Occipital lobe (tissue), 2 donors: ENCODE results near the gene DISC1. TPM values are rescaled to one million over a fixed set of nuclear protein-coding genes. Genes with fewer than 3 reads are reported as not detected.
"Not testable (repeated sequence)": the region's sequence is repeated elsewhere in the genome, so short reads cannot be mapped to it uniquely, and the experiment has no call there.

Source experiments
- DNase-seq: peaks from one replicate; lab custom pipeline; 2025; lab: John Stamatoyannopoulos, UW
- total RNA-seq: library from RNA; depleted of rRNA; stranded (reverse); fragments of >200 nt; gene quantifications from one replicate; pipeline ENCODE4 v1.2.3, GENCODE V29; 2014

DISC1 gene
- total RNA-seq, 1 donor from 2014 or later, result 6.4 TPM

DNA sequence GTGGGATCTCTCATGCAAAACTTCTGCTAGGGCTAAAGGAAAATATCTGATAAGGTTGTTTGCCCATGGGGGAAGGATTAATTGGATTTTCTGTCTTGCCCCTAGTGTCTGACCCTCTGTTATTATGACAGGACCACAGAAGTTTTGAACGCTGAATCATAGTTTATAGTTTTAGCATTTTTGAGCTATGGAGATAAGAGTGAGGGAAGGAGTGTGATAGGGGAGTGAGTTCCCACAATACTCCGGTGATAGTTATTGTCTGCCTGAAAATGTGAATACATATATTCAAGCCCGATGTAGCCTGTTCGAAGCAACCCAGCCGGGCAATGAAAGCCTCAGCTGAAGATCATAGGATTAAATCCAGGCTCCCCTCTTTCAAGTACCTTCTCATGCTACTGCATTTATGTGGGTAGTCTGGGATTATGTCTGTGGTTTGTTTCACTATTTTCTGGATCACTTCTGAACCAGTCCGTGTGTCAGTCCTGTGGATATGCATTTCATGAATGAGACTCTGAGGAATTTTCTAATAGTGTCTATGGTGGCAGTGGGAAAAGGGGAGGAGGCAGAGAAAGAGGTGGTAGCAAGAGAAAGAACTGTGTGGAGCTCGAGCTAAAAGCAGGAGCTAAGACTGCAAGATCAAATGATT is 258.7 kb downstream of the DISC1 start:
- no peak for DNase-seq

DNA sequence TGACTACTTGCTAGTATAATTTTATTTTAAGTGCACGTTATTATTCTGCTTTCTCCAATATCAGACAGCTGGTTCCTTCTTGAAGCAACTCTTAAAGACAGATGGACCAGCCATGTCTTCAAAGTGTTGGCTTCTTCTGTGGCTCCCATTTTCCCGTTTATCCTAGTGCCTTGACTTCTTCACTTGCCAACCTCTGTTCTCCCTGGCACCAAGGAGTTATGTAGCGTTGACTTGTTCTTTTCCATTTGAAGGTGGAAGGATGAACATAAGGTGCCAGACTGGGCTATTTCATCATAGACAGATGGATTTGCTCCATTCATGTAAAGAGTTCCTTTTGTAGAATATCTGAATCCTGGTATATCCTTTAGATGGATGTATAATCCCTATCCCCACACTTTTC is 260.6 kb downstream of the DISC1 start:
- no peak for DNase-seq

DNA sequence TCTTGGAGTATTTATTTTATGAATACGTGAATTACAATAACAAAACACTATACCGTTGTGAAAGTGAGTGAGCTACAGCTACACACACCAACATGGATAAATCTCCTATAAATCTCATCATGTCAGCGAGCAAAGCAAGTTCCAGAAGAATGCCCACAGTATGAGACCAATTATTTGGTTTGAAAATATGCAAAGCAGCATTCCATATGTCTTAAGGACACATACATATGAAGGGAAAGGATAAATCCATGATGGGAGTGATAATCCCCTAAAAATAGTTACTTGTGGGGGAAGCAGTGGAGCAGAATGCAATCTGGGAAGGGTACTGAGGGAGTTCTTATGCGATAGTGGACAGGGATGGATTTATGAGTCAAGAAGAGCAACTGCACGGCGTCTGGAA is 261.3 kb downstream of the DISC1 start:
- no peak for DNase-seq

DNA sequence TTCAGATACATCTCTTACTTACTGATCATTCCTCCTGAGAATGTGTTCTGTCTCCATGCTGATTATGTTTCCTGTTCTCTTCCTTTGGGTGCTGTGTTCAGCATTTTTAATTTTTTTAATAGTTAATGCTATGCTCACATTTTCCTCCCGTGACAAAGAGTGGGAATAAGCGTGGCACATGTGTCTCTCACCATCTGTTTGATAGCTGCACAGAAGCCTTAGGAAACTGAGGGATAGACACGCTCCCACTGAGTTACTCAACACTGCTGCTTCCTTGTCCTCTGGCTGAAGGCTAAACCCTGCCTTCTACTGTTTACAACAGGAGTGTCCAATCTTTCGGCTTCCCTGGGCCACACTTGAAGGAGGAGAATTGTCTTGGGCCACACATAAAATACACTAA is 264.2 kb downstream of the DISC1 start:
- no peak for DNase-seq

DNA sequence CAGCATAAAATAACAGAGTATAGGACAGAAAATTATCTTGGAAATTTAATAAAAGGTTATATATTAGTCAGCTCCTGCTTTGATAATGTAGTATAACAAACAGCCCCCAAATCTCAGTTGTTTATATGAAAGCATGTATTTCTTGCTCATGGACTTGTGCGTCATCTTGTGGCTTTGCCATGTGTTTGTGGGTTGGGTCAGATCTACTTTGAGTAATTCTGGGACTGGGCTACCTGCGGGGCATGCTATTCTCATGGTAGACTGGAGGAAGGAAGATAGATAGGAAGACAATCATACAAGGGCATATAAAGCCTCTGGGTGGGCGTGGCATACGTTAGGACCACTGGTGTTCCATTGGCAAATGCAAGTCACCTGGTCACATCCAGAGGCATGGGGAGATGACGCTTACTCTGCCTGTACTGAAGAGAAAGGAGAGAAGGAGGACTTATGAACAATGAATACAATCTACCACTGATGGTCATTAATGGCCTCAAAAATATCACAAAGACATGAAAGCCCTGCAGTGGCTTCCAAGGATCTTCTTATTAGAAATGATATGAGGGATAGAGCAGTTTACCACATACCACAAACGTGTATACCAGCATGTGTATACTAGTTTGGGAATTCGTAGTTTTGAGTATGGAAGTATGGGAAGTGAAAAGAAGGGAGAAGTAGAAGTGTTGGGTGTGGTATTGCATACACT is 267.0 kb downstream of the DISC1 start:
- DNase-seq, result no peak

DNA sequence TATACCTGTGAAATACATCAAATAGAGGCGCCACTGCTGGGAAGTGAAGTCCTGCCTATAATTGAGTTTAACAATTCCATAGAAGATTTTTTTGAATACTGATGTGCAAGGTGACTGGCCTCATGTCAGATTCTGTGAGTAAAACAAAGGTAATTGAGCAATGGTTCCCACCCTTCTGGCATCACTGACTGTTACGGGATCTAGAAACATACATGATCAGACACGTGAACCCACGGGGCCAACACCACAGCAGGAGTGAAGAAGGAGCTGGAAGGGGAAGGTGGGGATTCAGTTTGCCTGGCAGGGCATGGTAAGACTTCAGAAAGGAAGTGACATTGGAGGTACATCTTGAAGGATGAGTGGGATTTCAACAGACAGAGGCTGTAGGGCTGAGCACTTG is 270.2 kb downstream of the DISC1 start:
- no peak for DNase-seq

DNA sequence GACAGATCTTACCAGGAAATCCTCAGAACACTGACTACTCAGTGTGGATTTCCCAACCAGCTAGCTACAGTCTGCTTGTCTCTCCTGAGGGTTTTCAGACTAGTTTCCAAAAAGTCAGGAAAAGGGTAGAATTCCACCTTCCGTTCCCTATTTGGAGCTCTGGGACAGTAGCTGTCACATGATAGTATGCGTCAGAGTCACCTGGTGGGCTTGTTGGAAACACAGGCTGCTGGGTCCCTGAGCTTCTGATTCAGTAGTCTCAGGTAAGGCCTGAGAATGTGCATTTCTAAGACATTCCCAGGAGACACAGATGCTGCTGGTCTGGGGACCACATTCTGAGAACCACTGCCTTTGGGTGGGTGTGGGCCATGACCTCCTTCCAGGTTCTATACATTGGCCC is 272.5 kb downstream of the DISC1 start:
- DNase-seq, result no peak

DNA sequence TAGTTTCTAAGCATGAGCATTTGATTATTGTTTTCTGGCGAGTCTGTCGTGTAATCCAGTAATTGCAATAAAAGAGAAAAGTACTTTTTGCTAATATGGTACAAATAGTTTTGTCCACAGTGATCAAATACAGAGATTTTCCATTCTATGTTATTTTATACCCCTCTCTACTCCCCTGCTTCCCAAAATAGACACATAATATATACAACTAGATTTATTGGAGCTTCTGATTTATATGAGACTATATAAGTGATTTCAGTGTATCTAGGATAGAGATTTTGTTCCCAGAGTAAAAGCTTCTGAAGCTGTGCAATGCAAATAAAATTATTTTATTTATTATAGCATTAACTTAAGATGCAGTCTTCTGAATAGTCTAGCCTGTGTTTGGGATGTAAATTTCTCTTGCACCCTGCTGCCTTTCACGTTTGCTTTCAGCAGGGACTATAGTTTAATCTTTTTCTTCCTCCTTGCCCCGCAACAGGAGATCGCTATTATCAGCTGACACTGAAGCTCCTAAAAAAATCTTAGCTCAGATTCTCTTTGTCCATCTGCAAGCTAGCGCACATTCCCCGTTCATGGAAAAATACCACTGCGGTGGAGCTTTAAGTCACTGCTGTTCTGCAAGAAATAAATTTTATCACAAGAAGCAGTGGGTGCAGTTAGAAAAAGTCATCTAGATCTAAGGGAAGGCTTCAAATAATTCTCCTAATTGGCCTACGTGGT is 273.3 kb downstream of the DISC1 start:
- DNase-seq, result no peak

DNA sequence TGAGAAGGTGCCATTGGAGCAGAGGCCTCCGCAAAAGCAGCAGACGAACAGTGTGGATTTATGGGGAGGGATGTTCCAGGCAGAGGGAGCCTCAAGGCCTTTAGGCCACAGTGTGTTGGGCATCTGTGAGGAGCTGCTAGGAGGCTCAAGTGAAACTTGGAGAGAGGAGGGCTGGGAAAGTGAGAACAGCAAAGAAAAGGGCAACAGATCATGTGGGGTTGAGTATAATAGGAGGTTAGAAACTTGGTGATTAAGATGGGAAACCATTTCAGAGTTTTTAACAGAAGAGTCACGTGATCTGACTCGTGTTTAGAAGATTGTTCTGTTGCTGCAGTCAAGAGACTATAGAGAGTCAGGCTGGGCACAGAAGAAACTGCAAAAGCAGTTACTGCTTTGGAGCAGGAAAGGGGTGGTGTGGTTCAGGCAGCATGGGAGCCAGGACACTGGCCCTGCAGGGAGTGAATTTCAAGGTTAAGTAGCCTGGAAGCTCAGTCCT is 277.0 kb downstream of the DISC1 start:
- no peak for DNase-seq

DNA sequence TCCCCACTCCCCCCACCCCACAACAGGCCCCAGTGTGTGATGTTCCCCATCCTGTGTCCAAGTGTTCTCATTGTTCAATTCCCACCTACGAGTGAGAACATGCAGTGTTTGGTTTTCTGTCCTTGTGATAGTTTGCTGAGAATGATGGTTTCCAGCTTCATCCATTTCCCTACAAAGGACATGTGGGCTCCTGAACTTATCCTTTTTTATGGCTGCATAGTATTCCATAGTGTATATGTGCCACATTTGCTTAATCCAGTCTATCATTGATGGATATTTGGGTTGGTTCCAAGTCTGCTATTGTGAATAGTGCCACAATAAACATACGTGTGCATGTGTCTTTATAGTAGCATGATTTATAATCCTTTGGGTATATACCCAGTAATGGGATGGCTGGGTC is 280.7 kb downstream of the DISC1 start:
- DNase-seq, result not testable (repeated sequence)

DNA sequence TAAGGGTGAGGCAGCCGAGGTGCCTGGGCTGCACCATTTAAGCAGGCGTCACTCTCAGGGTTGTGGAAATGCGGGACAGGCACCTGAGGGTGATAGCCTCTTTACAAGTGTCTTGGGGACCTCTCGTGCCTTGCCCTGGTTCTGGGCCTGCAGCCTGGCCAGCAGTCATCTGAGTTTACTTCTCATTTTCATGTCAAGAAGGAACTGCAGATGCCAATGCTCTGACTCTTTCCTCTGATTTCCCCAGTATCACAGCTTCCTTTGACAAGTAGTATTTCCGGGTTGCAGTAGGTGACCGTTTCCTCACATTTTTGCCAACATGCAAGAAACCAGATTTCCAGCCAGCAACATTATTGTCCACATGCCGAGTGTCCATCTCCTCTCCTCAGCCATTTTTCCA is 286.9 kb downstream of the DISC1 start:
- DNase-seq, result no peak

DNA sequence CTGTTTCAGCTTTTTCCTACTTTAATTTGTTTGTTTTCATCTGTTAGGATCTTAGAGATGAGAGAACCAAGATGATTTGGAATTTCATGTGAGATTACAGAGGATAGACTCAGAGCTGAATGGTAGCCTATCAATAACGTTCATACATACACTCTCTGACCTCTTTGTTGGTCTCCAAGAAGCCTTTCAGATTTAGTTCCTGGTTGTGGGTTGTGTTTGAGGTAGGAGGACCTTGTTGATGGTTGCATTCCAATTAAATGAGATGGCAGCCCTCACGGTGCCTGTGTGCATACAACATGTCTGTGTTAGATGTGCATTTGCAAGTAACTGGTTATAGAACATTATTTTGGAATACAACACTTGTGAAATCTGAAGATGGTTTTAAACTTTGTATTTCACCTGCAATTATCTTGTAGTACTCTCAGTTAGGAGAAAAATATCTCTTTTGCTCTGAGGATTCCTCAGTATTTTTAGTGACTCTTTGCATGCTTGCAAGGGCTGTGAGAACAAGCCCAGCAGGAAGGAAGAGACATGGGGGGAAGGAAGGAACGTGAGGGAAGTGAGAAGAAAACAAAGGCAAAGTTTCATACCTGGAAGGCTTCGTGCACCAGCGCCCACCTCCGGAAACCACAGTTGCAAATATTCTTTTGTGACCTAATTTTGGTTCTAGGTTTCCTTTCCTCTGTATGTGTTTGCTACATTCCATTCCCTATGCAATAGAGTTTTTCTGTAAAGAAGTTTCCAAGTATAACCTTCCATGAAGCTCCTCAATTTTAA is 291.8 kb downstream of the DISC1 start:
- DNase-seq, result no peak

DNA sequence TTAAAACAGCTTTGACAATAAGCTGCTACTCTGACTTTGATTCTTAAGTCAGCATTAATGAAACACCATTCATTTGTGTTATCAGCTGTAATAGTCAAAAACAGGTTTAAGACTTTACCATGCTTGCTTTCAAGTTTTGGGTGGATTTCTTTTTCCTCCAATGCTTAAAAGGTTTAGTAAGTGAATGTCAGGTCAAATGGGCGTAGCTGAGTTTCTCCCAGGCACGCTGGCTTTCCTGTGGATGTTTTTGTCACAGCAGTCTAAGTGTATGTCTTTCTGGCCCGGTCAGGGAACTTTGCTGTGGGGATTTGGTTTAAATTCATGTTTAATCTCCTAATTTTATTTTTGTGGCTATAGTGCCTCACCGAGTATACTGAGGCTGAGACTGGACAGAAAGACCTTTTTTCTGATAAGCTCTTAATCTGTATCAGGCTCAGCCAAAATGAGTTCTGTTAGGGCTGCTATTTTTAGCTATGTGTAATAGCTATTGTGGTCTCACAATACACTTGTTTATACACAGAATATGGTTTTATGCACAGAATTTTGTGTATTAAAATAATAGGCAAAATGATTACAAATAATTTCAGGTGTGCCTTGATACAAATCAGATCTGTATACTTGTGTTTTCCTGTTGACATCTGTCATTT is 292.8 kb downstream of the DISC1 start:
- DNase-seq, result no peak

DNA sequence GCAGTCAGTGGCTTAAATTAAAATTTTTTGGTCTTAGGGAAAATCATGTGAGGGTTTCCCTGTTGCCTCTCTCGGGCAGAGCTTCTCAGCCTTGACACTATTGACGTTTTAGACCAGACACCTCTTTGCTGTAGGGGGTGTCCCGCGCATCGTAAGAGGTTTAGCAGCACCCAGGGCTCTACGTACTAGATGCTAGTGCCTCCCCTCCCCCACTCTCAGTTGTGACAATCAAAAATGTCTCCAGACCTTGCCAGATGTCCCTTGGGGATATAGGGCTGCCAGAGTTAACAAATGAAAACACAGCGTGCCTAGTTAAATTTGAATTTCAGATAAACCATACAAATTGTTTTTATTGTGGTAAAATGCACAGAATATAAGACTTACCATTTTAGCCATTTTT is 293.3 kb downstream of the DISC1 start:
- DNase-seq, result no peak

DNA sequence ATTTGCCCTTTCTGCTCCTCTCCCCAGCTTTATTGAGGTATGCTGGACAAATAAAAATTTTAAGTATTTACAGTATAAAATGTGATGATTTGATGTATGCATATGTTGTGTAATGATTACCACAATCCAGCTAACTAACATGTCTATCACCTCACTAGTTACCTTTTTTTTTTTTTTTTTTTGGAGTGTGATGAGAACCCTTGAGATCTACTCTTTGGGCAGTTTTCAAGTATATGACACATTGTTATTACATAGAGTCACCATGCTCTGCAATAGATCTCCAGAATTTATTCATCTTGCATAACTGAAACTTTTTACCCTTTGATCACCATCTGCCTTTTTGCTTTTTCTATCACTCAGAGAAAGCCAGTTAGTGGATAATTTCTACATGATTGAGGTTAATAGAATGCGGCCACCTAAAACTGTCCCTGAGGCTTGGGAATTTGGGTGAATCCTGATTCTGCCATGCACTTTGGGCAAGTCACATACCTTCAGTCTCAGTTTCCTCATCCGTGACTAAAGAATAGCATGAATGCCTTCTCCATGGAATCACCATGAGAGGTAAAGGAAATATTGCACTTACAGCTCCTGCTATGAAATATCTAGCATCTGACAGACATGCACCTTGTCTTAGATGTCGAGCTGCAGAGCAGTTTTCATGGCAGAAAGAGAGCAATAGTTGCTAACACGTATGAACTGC is 295.2 kb downstream of the DISC1 start:
- no peak for DNase-seq

DNA sequence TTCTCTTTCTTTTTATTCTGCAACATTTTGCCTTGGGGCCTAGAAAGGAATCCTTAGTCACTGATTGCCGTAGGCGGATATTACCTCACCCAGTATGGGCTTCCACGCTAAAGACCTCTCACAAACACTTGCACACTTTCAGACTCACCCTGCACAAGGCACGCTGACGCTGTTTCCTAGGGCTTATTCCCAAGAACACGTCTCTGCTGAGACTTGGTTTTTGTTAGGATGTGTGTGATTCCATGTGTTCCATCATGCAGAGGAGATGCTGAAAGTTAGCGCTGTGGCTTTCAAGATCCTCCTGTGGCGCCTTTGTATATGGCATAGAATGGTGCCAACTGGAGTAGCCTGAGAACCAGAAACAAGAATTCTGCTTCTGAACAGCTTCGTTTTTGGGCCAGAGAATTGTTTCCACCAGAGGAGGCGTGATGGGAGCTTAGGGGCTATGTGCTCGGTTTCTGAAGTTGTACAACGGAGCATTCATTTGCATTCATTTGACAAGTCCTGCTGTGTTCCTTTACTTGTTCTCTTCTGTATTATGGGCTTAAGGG is 297.0 kb downstream of the DISC1 start:
- peak; percentile 30 for DNase-seq

DNA sequence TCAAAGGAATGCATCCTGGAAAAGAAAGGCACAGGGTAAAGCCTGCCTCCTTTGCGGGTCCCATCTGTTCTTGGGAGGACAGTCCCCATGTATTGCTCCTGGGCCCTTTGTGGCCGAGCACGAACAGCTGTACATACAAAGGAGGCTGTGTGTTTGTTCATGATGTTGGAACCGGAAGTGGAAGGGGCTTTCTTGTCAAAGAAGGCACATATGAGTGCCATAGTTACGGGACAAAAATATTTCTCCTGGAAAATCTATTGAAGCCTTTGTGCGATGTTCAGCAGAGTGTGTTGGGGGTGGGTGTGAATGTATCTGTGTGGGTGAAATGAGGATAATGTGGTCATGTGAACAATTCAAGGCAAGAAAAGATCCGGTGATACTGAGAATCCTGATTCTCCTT is 297.6 kb downstream of the DISC1 start:
- no peak for DNase-seq

DNA sequence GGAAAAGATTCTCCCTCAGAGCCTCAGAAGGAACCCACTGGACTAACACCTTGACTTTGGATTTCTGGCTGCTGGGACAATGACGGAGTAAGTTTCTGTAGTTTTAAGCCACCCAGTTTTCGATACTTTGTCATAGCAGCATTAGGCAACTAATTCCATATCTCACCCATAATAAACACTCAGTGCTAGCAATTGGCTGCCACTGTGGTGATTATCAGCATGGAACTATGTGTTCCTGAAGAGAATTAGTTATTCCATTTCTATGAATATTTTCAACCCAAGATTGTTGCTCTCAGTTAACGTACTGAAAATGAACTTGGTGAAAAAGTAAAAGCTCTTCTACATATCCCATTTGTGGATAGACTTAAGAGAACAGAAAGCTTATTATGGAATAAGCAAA is 299.3 kb downstream of the DISC1 start:
- no peak for DNase-seq

DNA sequence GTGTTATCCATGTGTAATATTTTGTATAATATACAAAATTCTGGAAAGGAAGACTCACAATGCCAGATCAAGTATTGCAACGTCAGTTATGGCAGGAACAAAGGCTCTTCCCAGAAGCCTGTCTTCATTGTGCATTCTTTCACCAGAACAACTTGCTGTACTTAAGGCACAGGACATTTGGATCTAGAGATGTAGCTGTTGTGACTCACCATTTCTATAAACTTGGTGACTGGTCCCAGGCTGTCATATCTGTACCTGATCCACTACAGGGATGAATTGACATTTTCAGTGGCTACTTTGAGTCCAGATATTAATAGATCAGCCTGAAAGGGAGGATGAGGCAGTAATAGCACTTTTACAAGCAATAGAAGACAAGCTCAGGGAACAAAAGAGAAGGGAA is 299.8 kb downstream of the DISC1 start:
- no peak for DNase-seq

DNA sequence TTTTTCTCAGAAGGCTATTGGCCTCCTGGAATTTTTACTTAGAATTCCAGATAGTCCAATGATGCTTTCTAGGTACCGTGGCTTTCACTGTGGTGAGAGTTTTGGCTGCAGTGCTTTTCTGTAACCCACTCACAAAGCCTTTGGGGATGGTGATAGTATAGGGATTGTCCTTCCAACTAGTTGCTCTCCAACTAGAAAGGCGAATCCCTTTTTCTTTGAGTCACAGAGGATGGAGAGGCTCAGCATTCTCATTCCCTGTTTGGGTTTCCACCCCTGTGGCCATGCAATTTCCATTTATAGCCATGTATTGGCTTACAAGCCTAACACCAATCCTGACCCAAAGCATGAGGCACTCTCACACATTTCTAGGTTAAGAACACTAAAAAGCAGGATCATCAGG is 300.3 kb downstream of the DISC1 start:
- no peak for DNase-seq
